Osteoblast (primary cell): ENCODE measurements around the gene RHOG. TPM values are rescaled to one million over a fixed set of nuclear protein-coding genes. Genes with fewer than 3 reads are reported as not detected.

Experiments
- DNase-seq: peaks from one replicate; pipeline ENCODE4 v3.0.0; 2011; ENCODE audit warnings: low spot score, mixed read lengths; ENCODE audit not compliant: insufficient read length; ENCODE audit errors: missing footprints
- H2AFZ ChIP-seq: 2 replicates; pipeline ENCODE4 v1.6.0; 2011; ENCODE audit warnings: mild to moderate bottlenecking, low read length
- H3K27ac ChIP-seq: 2 replicates; pipeline ENCODE4 v1.5.1; 2011; ENCODE audit warnings: mild to moderate bottlenecking, low read depth, low read length, moderate library complexity
- H3K27me3 ChIP-seq: 2 replicates; pipeline ENCODE4 v1.6.0; 2012; ENCODE audit warnings: mild to moderate bottlenecking, control low read depth, inconsistent platforms, low read length, moderate library complexity; ENCODE audit not compliant: insufficient read depth
- H3K36me3 ChIP-seq: 2 replicates; pipeline ENCODE4 v1.5.1; 2011; ENCODE audit warnings: mild to moderate bottlenecking, low read length, control low read depth, moderate library complexity; ENCODE audit not compliant: insufficient read depth
- H3K4me1 ChIP-seq: 2 replicates; pipeline ENCODE4 v1.5.1; 2011; ENCODE audit warnings: mild to moderate bottlenecking, low read length, control low read depth, moderate library complexity; ENCODE audit not compliant: insufficient read depth
- H3K4me2 ChIP-seq: 2 replicates; pipeline ENCODE4 v1.6.0; 2011; ENCODE audit warnings: mild to moderate bottlenecking, low read length; ENCODE audit not compliant: insufficient read depth
- H3K4me3 ChIP-seq: fragments of 200-600 bp; sonication (generic); 3 replicates; pipeline ENCODE4 v1.5.1; 2012; ENCODE audit warnings: mild to moderate bottlenecking, low read length, inconsistent platforms; ENCODE audit not compliant: insufficient read depth
- H3K79me2 ChIP-seq: 2 replicates; pipeline ENCODE4 v1.6.0; 2012; ENCODE audit warnings: mild to moderate bottlenecking, low read length, control low read depth, inconsistent platforms; ENCODE audit not compliant: insufficient read depth
- H3K9me3 ChIP-seq: 2 replicates; pipeline ENCODE4 v1.5.1; 2011; ENCODE audit warnings: low read depth, low read length, control low read depth
- H4K20me1 ChIP-seq: 2 replicates; pipeline ENCODE4 v1.6.0; 2012; ENCODE audit warnings: mild to moderate bottlenecking, low read length, control low read depth; ENCODE audit not compliant: insufficient read depth
- CTCF ChIP-seq: IDR thresholded peaks from 2 replicates; pipeline ENCODE4 v1.5.1; 2011; ENCODE audit warnings: mild to moderate bottlenecking, low read depth, low read length, moderate library complexity; ENCODE audit errors: extremely low read depth
- total RNA-seq: library from RNA; depleted of rRNA; stranded (reverse); fragments of >200 nt; gene quantifications from 2 replicates; pipeline ENCODE4 v1.2.3, GENCODE V29; 2012

The RHOG gene
- total RNA-seq, 1 donor = 17.0 TPM

- peaks cover 30% of the 10 kb centered on the region for H4K20me1 ChIP-seq
- peak overlapping the region; percentile 85 for H2AFZ ChIP-seq
- H3K4me3 ChIP-seq = peak overlapping the region; percentile 83
- H3K27ac ChIP-seq = peak overlapping the region; percentile 50
- DNase-seq = peak; percentile 96
- H3K4me1 ChIP-seq = peaks cover 23% of the 10 kb centered on the region
- TF ChIP-seq CTCF = peak; percentile 69
- no peaks in the 10 kb centered on the region for H3K9me3 ChIP-seq
- no peaks in the 10 kb centered on the region for H3K36me3 ChIP-seq
- H3K4me2 ChIP-seq = peak overlapping the region; percentile 80
- H3K27me3 ChIP-seq = no peaks in the 10 kb centered on the region
- H3K79me2 ChIP-seq = peaks cover 51% of the 10 kb centered on the region
These were observed 929 bp upstream of the RHOG start for GRCh38 chr11:3841426-3842350.

- H3K27ac ChIP-seq = peak overlapping the region; percentile 9
- peaks cover 42% of the 10 kb centered on the region for H4K20me1 ChIP-seq
- H3K4me1 ChIP-seq = peaks cover 25% of the 10 kb centered on the region
- H3K79me2 ChIP-seq = peaks cover 65% of the 10 kb centered on the region
- H2AFZ ChIP-seq = no peak overlapping the region
- TF ChIP-seq CTCF = no peak
- peak overlapping the region; percentile 83 for H3K4me3 ChIP-seq
- no peaks in the 10 kb centered on the region for H3K36me3 ChIP-seq
- H3K4me2 ChIP-seq = peak overlapping the region; percentile 88
- peak; percentile 86 for DNase-seq
- no peaks in the 10 kb centered on the region for H3K27me3 ChIP-seq
- no peaks in the 10 kb centered on the region for H3K9me3 ChIP-seq
These were observed 522 bp downstream of the RHOG start for GRCh38 chr11:3840004-3840869.

GRCh38 chr11:3838504-3838903, 2.3 kb downstream of the RHOG start:
- Histone ChIP-seq H2AFZ (no peak overlapping the region), H3K79me2 (peaks cover 82% of the 10 kb centered on the region), H4K20me1 (peaks cover 55% of the 10 kb centered on the region), H3K4me3 (no peak overlapping the region), H3K9me3 (no peaks in the 10 kb centered on the region), H3K4me2 (no peak overlapping the region), H3K27ac (no peak overlapping the region), H3K4me1 (peaks cover 28% of the 10 kb centered on the region), H3K36me3 (no peaks in the 10 kb centered on the region), H3K27me3 (no peaks in the 10 kb centered on the region)
- no peak for TF ChIP-seq CTCF
- DNase-seq = no peak
